HT1080 (cell line): ENCODE measurements around the gene PDIA5. TPM values are rescaled to one million over a fixed set of nuclear protein-coding genes. Genes with fewer than 3 reads are reported as not detected.

Experiments used
- DNase-seq: peaks from one replicate; pipeline ENCODE4 v3.0.0-alpha.2; 2015; ENCODE audit warnings: low read depth
- total RNA-seq: library from RNA; depleted of rRNA; stranded (reverse); fragments of >200 nt; shearing (Covaris generic); gene quantifications from 2 replicates; pipeline ENCODE4 v1.2.3, GENCODE V29; 2014

Gene PDIA5
- total RNA-seq, 1 experiment from 2014 or later, result 47.5 TPM

DNA sequence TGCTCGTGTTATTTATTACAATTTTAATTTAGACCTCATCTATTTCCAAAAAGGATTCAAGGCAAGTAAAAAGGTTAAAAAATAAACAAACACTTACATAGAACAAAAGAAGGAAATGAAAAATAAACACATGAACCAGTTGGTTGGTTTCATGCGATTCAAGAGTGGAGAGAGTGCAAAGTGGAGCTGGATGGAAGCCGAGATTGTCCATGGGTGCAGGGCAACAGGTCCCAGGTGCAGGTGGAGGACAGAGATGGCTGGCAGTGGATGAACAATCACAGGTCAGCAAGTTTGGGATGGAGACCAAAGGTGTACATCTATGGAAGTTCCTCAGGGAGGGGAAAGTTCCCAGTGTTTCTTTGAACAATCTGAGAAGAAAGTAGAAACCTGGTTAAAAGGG is 27.6 kb upstream of the PDIA5 start:
- DNase-seq, result no peak

DNA sequence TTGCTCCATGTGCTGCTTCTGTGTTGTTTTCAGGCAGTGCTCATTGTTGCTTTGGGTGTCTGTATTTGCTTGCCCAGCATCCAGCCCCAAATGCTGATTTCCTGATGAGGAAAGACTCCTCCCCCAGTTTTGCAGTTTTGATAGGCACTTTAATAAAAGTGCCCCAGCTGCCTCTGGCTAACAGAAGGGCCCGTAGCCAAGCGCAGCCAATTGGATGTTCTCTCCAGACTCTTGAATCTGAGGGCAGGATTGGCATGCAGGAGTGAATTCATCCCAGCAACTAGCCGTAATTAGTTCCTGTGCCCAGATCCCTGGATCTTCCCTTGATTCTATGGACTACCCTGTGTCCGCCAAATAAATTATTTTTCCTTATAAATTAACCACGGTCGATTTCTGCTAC is 24.4 kb upstream of the PDIA5 start:
- no peak for DNase-seq

GRCh38 chr3:123044981-123045763 is 21.7 kb upstream of the PDIA5 start:
- DNase-seq, result no peak

- peak; percentile 40 for DNase-seq
Measured at GRCh38 chr3:123046262-123047061, 20.4 kb upstream of the PDIA5 start.

DNA sequence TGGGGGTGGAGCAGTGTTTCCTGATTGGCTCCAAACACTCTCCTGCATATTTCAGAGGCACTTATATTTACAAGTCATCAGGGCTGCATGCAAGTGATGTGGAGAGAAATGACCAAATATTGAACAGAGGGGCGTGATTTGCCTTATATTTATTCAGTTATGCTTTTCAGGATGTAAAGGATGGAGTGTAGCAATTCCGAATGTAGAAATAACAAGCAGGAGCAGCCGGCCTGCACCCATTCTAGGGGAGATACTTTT is 19.8 kb upstream of the PDIA5 start:
- DNase-seq, result no peak

GRCh38 chr3:123048480-123049237 is 18.2 kb upstream of the PDIA5 start:
- DNase-seq, result no peak

DNA sequence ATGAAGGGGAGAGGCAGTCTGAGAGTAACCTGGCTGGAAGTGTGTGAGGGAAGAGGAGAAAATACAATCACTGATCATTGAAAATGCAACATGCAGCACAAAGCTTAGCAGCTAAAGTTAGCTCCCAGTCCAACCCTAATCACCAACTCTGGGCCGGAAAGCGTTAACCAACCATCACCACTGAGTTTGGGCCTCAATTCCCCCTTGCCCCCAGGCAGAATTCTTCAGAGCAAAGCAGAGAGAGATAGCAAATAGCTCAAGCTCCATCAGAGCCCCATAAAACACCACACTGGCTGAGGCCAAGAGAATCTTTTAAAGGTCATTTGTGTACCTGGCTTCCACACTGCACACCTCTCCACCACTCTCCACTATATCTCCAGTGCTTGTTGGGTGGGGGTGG is 16.2 kb upstream of the PDIA5 start:
- DNase-seq, result no peak

GRCh38 chr3:123053107-123053506 is 13.7 kb upstream of the PDIA5 start:
- DNase-seq, result no peak

- no peak for DNase-seq
Measured at GRCh38 chr3:123054109-123054778, 12.6 kb upstream of the PDIA5 start.

GRCh38 chr3:123054931-123055330 is 11.9 kb upstream of the PDIA5 start:
- DNase-seq, result no peak

DNA sequence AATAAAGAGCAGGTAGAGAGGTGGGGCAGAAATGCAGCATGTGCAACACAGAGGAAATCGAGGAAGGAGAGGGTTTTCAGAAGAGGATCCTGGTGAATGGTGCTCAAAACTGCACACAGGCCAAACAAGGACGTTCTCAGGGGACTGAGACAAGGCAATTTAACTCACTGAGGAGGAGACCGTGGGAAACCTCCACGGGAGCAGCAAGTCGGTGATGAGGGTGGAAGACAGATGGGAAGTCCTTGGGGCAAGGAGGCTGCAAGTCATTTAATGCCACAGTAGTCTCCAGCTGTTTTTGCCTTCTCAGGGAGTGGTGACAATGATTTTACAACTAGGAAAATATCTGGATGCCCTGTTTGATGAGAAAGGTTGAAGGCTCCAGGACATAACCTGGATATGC is 11.5 kb upstream of the PDIA5 start:
- no peak for DNase-seq

- no peak for DNase-seq
Measured at GRCh38 chr3:123058505-123058904, 8.3 kb upstream of the PDIA5 start.

- DNase-seq, result no peak
Measured at GRCh38 chr3:123060054-123060453, 6.8 kb upstream of the PDIA5 start.

DNA sequence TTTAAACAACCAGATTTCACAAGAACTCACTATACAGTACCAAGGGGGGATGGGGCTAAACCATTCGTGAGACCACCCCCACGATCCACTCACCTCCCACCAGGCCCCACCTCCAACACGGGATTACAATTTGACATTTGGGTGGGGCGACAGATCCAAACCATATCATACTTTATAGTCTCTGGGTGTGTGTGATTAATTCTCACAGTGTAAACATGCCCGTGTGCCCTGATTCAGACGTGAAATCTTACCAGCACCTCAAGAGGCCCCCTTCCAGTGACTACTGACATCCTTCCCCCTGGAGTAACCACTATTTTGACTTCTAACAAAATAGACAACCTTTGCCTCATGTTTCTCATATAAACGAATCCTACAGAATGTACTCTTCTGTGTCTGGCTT is 5.0 kb upstream of the PDIA5 start:
- no peak for DNase-seq

GRCh38 chr3:123063034-123063433 is 3.8 kb upstream of the PDIA5 start:
- no peak for DNase-seq

GRCh38 chr3:123064506-123064905 is 2.3 kb upstream of the PDIA5 start:
- DNase-seq, result no peak

DNA sequence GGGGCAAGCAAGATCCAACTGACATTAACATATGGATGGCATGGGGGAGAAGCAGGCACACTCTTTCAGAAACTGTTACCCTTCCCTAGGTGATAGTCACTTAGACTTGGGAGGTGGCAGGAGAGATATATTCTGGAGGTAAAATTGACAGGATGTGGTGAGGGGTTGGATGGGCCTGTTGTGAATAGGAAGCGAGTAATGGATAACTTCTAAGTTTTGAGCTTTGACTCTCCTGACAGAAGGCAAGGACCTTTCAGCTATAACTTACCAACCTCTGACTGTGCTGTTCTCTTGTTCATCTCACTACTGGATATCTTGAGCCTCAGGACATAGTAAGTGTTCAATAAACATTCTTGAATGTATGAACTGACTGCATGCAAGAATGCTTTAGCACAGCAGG is 1.9 kb upstream of the PDIA5 start:
- peak; percentile 95 for DNase-seq

DNA sequence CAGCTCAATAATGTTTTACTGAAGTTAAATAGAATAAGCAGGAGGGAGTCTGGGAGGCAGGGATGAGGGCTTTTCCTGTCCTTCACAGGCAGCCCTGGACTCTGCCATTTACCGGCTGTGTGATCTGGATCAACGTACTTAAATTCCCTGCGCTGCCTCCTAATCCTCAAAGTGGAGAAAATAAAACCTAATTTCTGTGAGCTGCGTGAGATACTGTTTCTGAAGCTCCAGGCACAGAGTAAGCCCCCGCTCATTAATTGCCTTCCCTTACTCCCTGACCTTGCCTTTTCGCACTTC is 278 bp upstream of the PDIA5 start:
- no peak for DNase-seq

- peak; percentile 77 for DNase-seq
Measured at GRCh38 chr3:123067689-123068600, 1.1 kb downstream of the PDIA5 start.

- DNase-seq, result no peak
Measured at GRCh38 chr3:123068601-123069381, 2.0 kb downstream of the PDIA5 start.
